Mammary epithelial cell (primary cell): ENCODE results near the gene CSTF3.

Experiments
- EZH2 ChIP-seq: IDR thresholded peaks from 2 replicates; pipeline ENCODE4 v1.6.1; 2012; ENCODE audit warnings: low read length, inconsistent platforms, borderline replicate concordance
- TF ChIP-seq, protein P1 (sequence below), 2 donors: IDR thresholded peaks in 1 of 2; conservative IDR thresholded peaks in 1 of 2; 2 replicates each; pipeline ENCODE4 v1.5.1; 2011 to 2012; ENCODE audit warnings: inconsistent platforms in 2 of 2, low read length in 2 of 2, mild to moderate bottlenecking in 2 of 2, control low read depth in 1 of 2, low read depth in 1 of 2; ENCODE audit not compliant: insufficient read depth in 1 of 2; ENCODE audit errors: extremely low read depth in 1 of 2

DNA sequence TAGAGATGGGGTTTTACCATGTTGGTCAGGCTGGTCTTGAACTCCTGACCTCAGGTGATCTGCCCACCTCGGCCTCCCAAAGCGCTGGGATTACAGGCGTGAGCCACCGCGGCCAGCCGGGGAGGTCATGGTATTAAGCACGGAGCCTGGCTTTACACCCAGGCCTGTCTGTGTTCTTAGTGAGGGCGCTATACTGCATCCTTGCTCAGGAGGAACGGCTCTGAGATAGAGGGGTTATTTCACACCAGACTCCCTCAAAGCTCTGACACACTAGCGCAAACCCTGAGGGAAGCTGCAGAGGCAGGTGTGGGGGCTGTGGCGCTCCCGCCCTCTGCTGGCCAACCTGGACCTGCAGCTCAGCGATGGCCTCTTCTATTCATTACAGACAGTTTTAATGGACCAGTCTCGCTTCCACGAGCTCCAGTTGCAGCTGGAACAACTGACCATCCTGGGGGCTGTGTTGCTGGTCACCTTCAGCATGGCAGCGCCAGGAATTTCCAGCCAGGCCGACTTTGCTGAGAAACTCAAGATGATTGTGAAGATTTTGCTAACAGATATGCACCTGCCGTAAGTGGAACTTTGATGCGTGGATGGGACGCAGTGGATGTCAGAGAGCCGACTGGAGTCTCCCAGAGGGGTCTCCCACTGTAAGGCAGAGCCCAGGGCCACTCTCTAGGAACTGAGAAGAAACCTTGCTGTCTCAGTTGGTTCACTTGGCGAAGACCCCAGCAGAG is 95.7 kb downstream of the CSTF3 start:
- TF ChIP-seq EZH2 = no peak
- TF ChIP-seq, protein P1, sequence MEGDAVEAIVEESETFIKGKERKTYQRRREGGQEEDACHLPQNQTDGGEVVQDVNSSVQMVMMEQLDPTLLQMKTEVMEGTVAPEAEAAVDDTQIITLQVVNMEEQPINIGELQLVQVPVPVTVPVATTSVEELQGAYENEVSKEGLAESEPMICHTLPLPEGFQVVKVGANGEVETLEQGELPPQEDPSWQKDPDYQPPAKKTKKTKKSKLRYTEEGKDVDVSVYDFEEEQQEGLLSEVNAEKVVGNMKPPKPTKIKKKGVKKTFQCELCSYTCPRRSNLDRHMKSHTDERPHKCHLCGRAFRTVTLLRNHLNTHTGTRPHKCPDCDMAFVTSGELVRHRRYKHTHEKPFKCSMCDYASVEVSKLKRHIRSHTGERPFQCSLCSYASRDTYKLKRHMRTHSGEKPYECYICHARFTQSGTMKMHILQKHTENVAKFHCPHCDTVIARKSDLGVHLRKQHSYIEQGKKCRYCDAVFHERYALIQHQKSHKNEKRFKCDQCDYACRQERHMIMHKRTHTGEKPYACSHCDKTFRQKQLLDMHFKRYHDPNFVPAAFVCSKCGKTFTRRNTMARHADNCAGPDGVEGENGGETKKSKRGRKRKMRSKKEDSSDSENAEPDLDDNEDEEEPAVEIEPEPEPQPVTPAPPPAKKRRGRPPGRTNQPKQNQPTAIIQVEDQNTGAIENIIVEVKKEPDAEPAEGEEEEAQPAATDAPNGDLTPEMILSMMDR (conservative IDR thresholded peaks at IDR 0.05 in 1 of 2, IDR thresholded peaks at IDR 0.05 in 1 of 2; ENCODE audit: extremely low read depth in 1 of 2, insufficient read depth in 1 of 2, low read depth in 1 of 2, low read length in 2 of 2) = peak; percentile 87 to 92
